Activated CD8-positive, alpha-beta T cell treated with anti-CD3 and anti-CD28 coated beads, Interleukin-2, amount 10 ng/mL, durations not matched to agents 7 days and 5 days (primary cell): ENCODE results near the gene BTBD10. TPM values are rescaled to one million over a fixed set of nuclear protein-coding genes. Genes with fewer than 3 reads are reported as not detected.
A peak's percentile ranks its signal among the peaks of the same experiment; 100 is the strongest.

Experiments used
- ATAC-seq: fragments of 150-1000 bp; cut with Tn5 transposase; one replicate; pipeline ENCODE4 v1.10.0; 2021; ENCODE audit warnings: moderate library complexity
- CTCF ChIA-PET: fragments of 350-600 bp; sonication (Branson Sonifier 250); formaldehyde crosslinking; loops from one replicate; lab custom pipeline; 2021; ENCODE audit warnings: antibody characterized with exemption; lab: Charles Lee
- POLR2A ChIA-PET: fragments of 350-600 bp; sonication (Branson Sonifier 250); formaldehyde crosslinking; loops from one replicate; lab custom pipeline; 2021; ENCODE audit warnings: antibody characterized with exemption; lab: Charles Lee
- DNase-seq: peaks from one replicate; pipeline ENCODE4 v3.0.0-alpha.2; 2020
- H3K27ac Mint-ChIP-seq: one replicate; pipeline ENCODE4 v1.8.0; 2021; ENCODE audit warnings: mild to moderate bottlenecking, mixed read lengths
- H3K27me3 Mint-ChIP-seq: one replicate; pipeline ENCODE4 v1.8.0; 2021; ENCODE audit warnings: low read depth, mixed read lengths
- H3K36me3 Mint-ChIP-seq: one replicate; pipeline ENCODE4 v1.8.0; 2021; ENCODE audit warnings: low read depth, mixed read lengths
- H3K4me1 Mint-ChIP-seq: one replicate; pipeline ENCODE4 v1.8.0; 2021; ENCODE audit warnings: low read depth, mixed read lengths
- H3K4me3 Mint-ChIP-seq: one replicate; pipeline ENCODE4 v1.8.0; 2021; ENCODE audit warnings: mild to moderate bottlenecking, mixed read lengths
- H3K9me3 Mint-ChIP-seq: one replicate; pipeline ENCODE4 v1.8.0; 2022; ENCODE audit warnings: mixed read lengths; ENCODE audit not compliant: insufficient read depth
- total RNA-seq, 2 experiments: library from RNA; stranded (reverse); gene quantifications; one replicate each; pipeline ENCODE4 v1.2.3, GENCODE V29; 2021

The BTBD10 gene
- total RNA-seq, 2 experiments from 2014 or later: 25.7 to 26.2 TPM

GRCh38 chr11:13473013-13473722, 10.1 kb upstream of the BTBD10 start:
- Mint-ChIP-seq H3K27ac (no peak overlapping the region), H3K4me3 (no peak overlapping the region), H3K27me3 (peaks cover 23% of the 10 kb centered on the region), H3K36me3 (no peaks in the 10 kb centered on the region), H3K4me1 (no peaks in the 10 kb centered on the region), H3K9me3 (no peaks in the 10 kb centered on the region)
- POLR2A ChIA-PET: interaction anchor here (1.4 kb wide), 1 partner anchor 10 kb away, joined by 7 read pairs; the partner anchor contains the start of gene BTBD10
- no peak for DNase-seq
- CTCF ChIA-PET: interaction anchor here (0.7 to 1.9 kb wide), 3 partner anchors 8 to 14 kb away, joined by 3 to 6 read pairs (median 5); no protein-coding TSS in a partner anchor
- ATAC-seq: no peak

GRCh38 chr11:13468750-13469149, 5.7 kb upstream of the BTBD10 start:
- no peak for DNase-seq
- Mint-ChIP-seq H3K4me3 (no peak overlapping the region), H3K4me1 (peaks cover 10% of the 10 kb centered on the region), H3K36me3 (no peaks in the 10 kb centered on the region), H3K27me3 (peaks cover 24% of the 10 kb centered on the region), H3K27ac (no peak overlapping the region), H3K9me3 (no peaks in the 10 kb centered on the region)
- ChIA-PET POLR2A (no interaction called here), CTCF (no interaction called here)
- no peak for ATAC-seq

- Mint-ChIP-seq H3K27ac (no peak overlapping the region), H3K4me1 (peaks cover 28% of the 10 kb centered on the region)
Observed at GRCh38 chr11:13465909-13466371, 2.9 kb upstream of the BTBD10 start.

GRCh38 chr11:13463779-13464290, 813 bp upstream of the BTBD10 start:
- peaks cover 10% of the 10 kb centered on the region for H3K36me3 Mint-ChIP-seq
- DNase-seq (no peak), ATAC-seq (no peak)
- peak overlapping the region; percentile 99 for H3K27ac Mint-ChIP-seq
- ChIA-PET POLR2A (interaction anchor here (0.8 to 2.6 kb wide), 15 partner anchors 9 to 694 kb away, joined by 3 to 19 read pairs (median 5); no protein-coding TSS in a partner anchor), CTCF (interaction anchor here (0.9 to 4.3 kb wide), 11 partner anchors 8 to 500 kb away, joined by 3 to 12 read pairs (median 4); no protein-coding TSS in a partner anchor)
- H3K9me3 Mint-ChIP-seq: no peaks in the 10 kb centered on the region
- H3K4me3 Mint-ChIP-seq: peak overlapping the region; percentile 99
- H3K4me1 Mint-ChIP-seq: peaks cover 40% of the 10 kb centered on the region
- H3K27me3 Mint-ChIP-seq: peaks cover 4% of the 10 kb centered on the region

More at GRCh38 chr11:13465909-13466371, 2.9 kb upstream of the BTBD10 start:
- Mint-ChIP-seq H3K4me3 (no peak overlapping the region), H3K9me3 (no peaks in the 10 kb centered on the region), H3K36me3 (no peaks in the 10 kb centered on the region), H3K27me3 (peaks cover 19% of the 10 kb centered on the region)
- no peak for ATAC-seq
- ChIA-PET CTCF (interaction anchor here (0.8 to 4.3 kb wide), 9 partner anchors 8 to 259 kb away, joined by 3 to 12 read pairs (median 5); no protein-coding TSS in a partner anchor), POLR2A (no interaction called here)
- DNase-seq: no peak

GRCh38 chr11:13462311-13462900, 616 bp downstream of the BTBD10 start:
- peaks cover 41% of the 10 kb centered on the region for H3K4me1 Mint-ChIP-seq
- POLR2A ChIA-PET: interaction anchor here (0.6 to 2.6 kb wide), 28 partner anchors 11 to 1376 kb away, joined by 3 to 19 read pairs (median 5); partner anchors contain the start of gene FAR1
- CTCF ChIA-PET: interaction anchor here (1.0 to 4.3 kb wide), 5 partner anchors 11 to 278 kb away, joined by 3 to 12 read pairs (median 10); no protein-coding TSS in a partner anchor
- H3K27me3 Mint-ChIP-seq: no peaks in the 10 kb centered on the region
- ATAC-seq: peak; percentile 52
- H3K36me3 Mint-ChIP-seq: peaks cover 10% of the 10 kb centered on the region
- DNase-seq: peak; percentile 68
- peak overlapping the region; percentile 99 for H3K27ac Mint-ChIP-seq
- no peaks in the 10 kb centered on the region for H3K9me3 Mint-ChIP-seq
- H3K4me3 Mint-ChIP-seq: peak overlapping the region; percentile 99

GRCh38 chr11:13461291-13461690, 1.7 kb downstream of the BTBD10 start:
- Mint-ChIP-seq H3K27ac (no peak overlapping the region), H3K4me3 (peak overlapping the region; percentile 99), H3K36me3 (peaks cover 10% of the 10 kb centered on the region), H3K27me3 (no peaks in the 10 kb centered on the region), H3K9me3 (no peaks in the 10 kb centered on the region), H3K4me1 (peaks cover 41% of the 10 kb centered on the region)
- DNase-seq (no peak), ATAC-seq (no peak)
- ChIA-PET POLR2A (no interaction called here), CTCF (interaction anchor here (1.3 to 4.3 kb wide), 2 partner anchors 10 to 108 kb away, joined by 4 to 12 read pairs; no protein-coding TSS in a partner anchor)

- Mint-ChIP-seq H3K27ac (peak overlapping the region; percentile 74), H3K27me3 (no peaks in the 10 kb centered on the region), H3K36me3 (peaks cover 15% of the 10 kb centered on the region), H3K4me1 (peaks cover 34% of the 10 kb centered on the region), H3K4me3 (no peak overlapping the region), H3K9me3 (peaks cover 8% of the 10 kb centered on the region)
- POLR2A ChIA-PET: interaction anchor here (3.1 kb wide), 1 partner anchor 12 kb away, joined by 19 read pairs; the partner anchor contains the start of gene BTBD10
- no peak for ATAC-seq
- CTCF ChIA-PET: interaction anchor here (0.8 to 2.5 kb wide), 6 partner anchors 10 to 217 kb away, joined by 3 to 10 read pairs (median 4); partner anchors contain the start of gene BTBD10
- DNase-seq: peak; percentile 30
Observed at GRCh38 chr11:13450832-13451397, 12.1 kb downstream of the BTBD10 start.

GRCh38 chr11:13449522-13449921, 13.5 kb downstream of the BTBD10 start:
- peaks cover 34% of the 10 kb centered on the region for H3K4me1 Mint-ChIP-seq
- no peak overlapping the region for H3K4me3 Mint-ChIP-seq
- no peak for DNase-seq
- H3K9me3 Mint-ChIP-seq: peaks cover 8% of the 10 kb centered on the region
- H3K27me3 Mint-ChIP-seq: no peaks in the 10 kb centered on the region
- H3K36me3 Mint-ChIP-seq: peaks cover 13% of the 10 kb centered on the region
- ChIA-PET POLR2A (interaction anchor here (3.1 kb wide), 1 partner anchor 13 kb away, joined by 19 read pairs; the partner anchor contains the start of gene BTBD10), CTCF (no interaction called here)
- ATAC-seq: no peak
- no peak overlapping the region for H3K27ac Mint-ChIP-seq

- H3K4me1 Mint-ChIP-seq: peaks cover 34% of the 10 kb centered on the region
Observed at GRCh38 chr11:13448876-13449275, 14.1 kb downstream of the BTBD10 start.

GRCh38 chr11:13446444-13446843, 16.6 kb downstream of the BTBD10 start:
- POLR2A ChIA-PET: no interaction called here
- H3K27ac Mint-ChIP-seq: no peak overlapping the region
- H3K4me1 Mint-ChIP-seq: peaks cover 27% of the 10 kb centered on the region
- no peak for DNase-seq
- ATAC-seq: no peak
- CTCF ChIA-PET: interaction anchor here (1.0 kb wide), 1 partner anchor 18 kb away, joined by 3 read pairs; no protein-coding TSS in a partner anchor
- H3K36me3 Mint-ChIP-seq: peaks cover 3% of the 10 kb centered on the region
- no peak overlapping the region for H3K4me3 Mint-ChIP-seq
- H3K27me3 Mint-ChIP-seq: no peaks in the 10 kb centered on the region
- peaks cover 4% of the 10 kb centered on the region for H3K9me3 Mint-ChIP-seq

More at GRCh38 chr11:13448876-13449275, 14.1 kb downstream of the BTBD10 start:
- Mint-ChIP-seq H3K27me3 (no peaks in the 10 kb centered on the region), H3K27ac (no peak overlapping the region), H3K36me3 (peaks cover 12% of the 10 kb centered on the region), H3K9me3 (peaks cover 8% of the 10 kb centered on the region), H3K4me3 (no peak overlapping the region)
- POLR2A ChIA-PET: no interaction called here
- ATAC-seq (no peak), DNase-seq (no peak)
- CTCF ChIA-PET: no interaction called here

- H3K27ac Mint-ChIP-seq: no peak overlapping the region
- H3K4me3 Mint-ChIP-seq: no peak overlapping the region
- peaks cover 18% of the 10 kb centered on the region for H3K4me1 Mint-ChIP-seq
- H3K36me3 Mint-ChIP-seq: peaks cover 3% of the 10 kb centered on the region
- H3K9me3 Mint-ChIP-seq: peaks cover 4% of the 10 kb centered on the region
- H3K27me3 Mint-ChIP-seq: no peaks in the 10 kb centered on the region
- no peak for ATAC-seq
- ChIA-PET CTCF (interaction anchor here (1.0 kb wide), 1 partner anchor 19 kb away, joined by 3 read pairs; no protein-coding TSS in a partner anchor), POLR2A (no interaction called here)
- DNase-seq: no peak
Observed at GRCh38 chr11:13445588-13445987, 17.4 kb downstream of the BTBD10 start.
